Measurements from ENCODE around the gene CDH11.

GRCh38 chr16:64983963-64984362 lies 137.9 kb downstream of the CDH11 start:
- no peak for TF ChIP-seq REST (IDR thresholded peaks at IDR 0.05; ENCODE audit: insufficient read depth in 1 of 2, low read depth in 2 of 2, low read length in 2 of 2)
- TF ChIP-seq POLR2AphosphoS5 (IDR thresholded peaks at IDR 0.05; ENCODE audit: low read depth, low read length) = no peak
- no peak for TF ChIP-seq SIN3A (IDR thresholded peaks at IDR 0.05; ENCODE audit: borderline replicate concordance, insufficient read depth, low read length)
- TF ChIP-seq TAF1 (IDR thresholded peaks at IDR 0.05; ENCODE audit: borderline replicate concordance, insufficient read depth, low read length) = no peak
- no peak for TF ChIP-seq FOXP2 (optimal IDR thresholded peaks at IDR 0.05; ENCODE audit: borderline replicate concordance, extremely low read depth, extremely low read length, insufficient read depth)

Data from PFSK-1 (cell line).